ENCODE measurements around the gene MC1R. TPM values are rescaled to one million over a fixed set of nuclear protein-coding genes. Genes with fewer than 3 reads are reported as not detected.

MC1R gene
- total RNA-seq, result 4.9 and 6.6 TPM in 2 replicates

GRCh38 chr16:89918453-89919347, at the start of gene MC1R:
Gene MC1R (plus strand): TSS chr16:89918862. CDS start chr16:89919259, 397 bp downstream.

DNA sequence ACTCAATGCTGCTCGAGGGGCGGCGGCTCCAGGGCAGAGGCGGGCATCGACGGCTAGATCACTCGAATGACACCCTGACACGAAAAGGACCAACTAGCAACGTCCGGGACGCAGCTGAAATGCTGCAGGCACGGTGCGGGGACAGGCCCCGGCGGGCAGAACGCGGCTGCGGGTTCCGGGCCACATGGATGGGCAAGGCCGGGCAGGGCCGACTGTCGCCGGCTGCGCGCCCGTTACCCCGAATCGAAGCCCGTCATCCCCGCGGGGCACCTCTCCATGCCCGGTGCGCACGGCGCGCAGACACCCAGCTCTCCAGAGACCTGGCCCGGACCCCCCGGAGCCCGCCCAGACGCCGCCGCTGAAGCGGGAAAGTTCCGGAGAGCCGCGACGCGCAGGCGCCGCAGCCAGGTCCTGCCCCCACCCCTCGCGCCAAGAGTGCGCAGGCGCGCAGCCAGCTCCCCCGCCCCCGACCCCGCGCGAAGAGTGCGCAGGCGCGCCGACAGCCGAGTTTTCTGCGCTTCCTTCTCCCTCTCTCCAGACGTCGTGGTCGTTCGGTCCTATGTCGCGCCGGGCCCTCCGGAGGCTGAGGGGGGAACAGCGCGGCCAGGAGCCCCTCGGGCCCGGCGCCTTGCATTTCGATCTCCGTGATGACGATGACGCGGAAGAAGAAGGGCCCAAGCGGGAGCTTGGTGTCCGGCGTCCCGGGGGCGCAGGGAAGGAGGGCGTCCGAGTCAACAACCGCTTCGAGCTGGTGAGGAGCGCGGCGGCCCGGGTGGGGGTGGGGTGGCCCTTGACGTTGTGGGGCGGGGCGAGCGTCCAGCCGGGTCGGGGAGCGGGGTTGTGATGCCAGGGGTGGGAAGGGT, 45.3 kb upstream of the MC1R start, which contains the start of gene TCF25:
TSS of gene TCF25 (plus strand) at position 484 of the 863 bp plus-strand sequence. CDS start at position 560, 76 bp downstream.

GRCh38 chr16:89922884-89923639, 4.4 kb downstream of the MC1R start, which contains the start of gene TUBB3:
Gene TUBB3 (plus strand): TSS chr16:89923342. CDS start chr16:89923402, 60 bp downstream.

Other genes starting within 250 kb of the MC1R start
- gene CDK10, start 232.2 kb upstream of the MC1R start, total RNA-seq, result 32.7 and 46.1 TPM in 2 replicates
- gene SPATA2L, start 217.2 kb upstream of the MC1R start, total RNA-seq, result 10.4 and 20.0 TPM in 2 replicates
- 8.7 and 11.3 TPM in 2 replicates for gene VPS9D1, start 198.0 kb upstream of the MC1R start, total RNA-seq
- 5.7 and 27.6 TPM in 2 replicates for gene ZNF276, start 197.3 kb upstream of the MC1R start, total RNA-seq
- gene FANCA, start 102.2 kb upstream of the MC1R start, total RNA-seq, result 11.3 and 11.6 TPM in 2 replicates
- 0.78 and 1.3 TPM in 2 replicates for gene SPIRE2, start 90.4 kb upstream of the MC1R start, total RNA-seq
- 146 and 211 TPM in 2 replicates for gene TCF25, start 45.3 kb upstream of the MC1R start, total RNA-seq
- 83.7 and 231 TPM in 2 replicates for gene TUBB3, start 4.5 kb downstream of the MC1R start, total RNA-seq
- 104 and 110 TPM in 2 replicates for gene DEF8, start 29.9 kb downstream of the MC1R start, total RNA-seq
- gene DBNDD1, start 100.6 kb downstream of the MC1R start, total RNA-seq, result 0.72 and 8.0 TPM in 2 replicates
- gene PRDM7, start 158.5 kb downstream of the MC1R start, total RNA-seq, result 0.16 TPM in 1 of 2 replicates, not detected in the other